Measurements from ENCODE around the gene TMEM38B. TPM values are rescaled to one million over a fixed set of nuclear protein-coding genes. Genes with fewer than 3 reads are reported as not detected.

TMEM38B gene
- total and polyA plus RNA-seq, 2 of the 8 experiments (the other 6 are each of a cell fraction or from before 2014, with no cell fraction given), result 10.6 to 12.4 TPM

- no peak overlapping the region for H3K27ac ChIP-seq (ENCODE audit: low read depth, low read length)
- no peak overlapping the region for H3K14ac ChIP-seq (ENCODE audit: insufficient read length)
- FAIRE-seq (no peak), DNase-seq (ENCODE audit: low read depth in 1 of 2, low spot score in 2 of 2) (no peak)
- no peak overlapping the region for H2BK5ac ChIP-seq (ENCODE audit: low read depth, low read length)
- H3K9ac ChIP-seq (replicated peaks in 1 of 4; ENCODE audit: extremely low read depth in 1 of 4, low read depth in 3 of 4, low read length in 3 of 4), result no peak overlapping the region
- H2BK15ac ChIP-seq (ENCODE audit: low read length), result no peak overlapping the region
- CTCF ChIA-PET (ENCODE audit: partially characterized antibody), result interaction anchor here (1.0 kb wide), 1 partner anchor 96 kb away, joined by 3 read pairs; no protein-coding TSS in a partner anchor
- no peak overlapping the region for H3K23ac ChIP-seq (ENCODE audit: insufficient read length)
- no peak overlapping the region for H4K91ac ChIP-seq (replicated peaks; ENCODE audit: insufficient read length, low read length)
- H3K79me1 ChIP-seq (ENCODE audit: low read depth, low read length), result no peaks in the 10 kb centered on the region
- H3K27me3 ChIP-seq (replicated peaks in 1 of 4; ENCODE audit: control insufficient read depth in 3 of 4, extremely low read depth in 1 of 4, insufficient read depth in 3 of 4, low read length in 3 of 4), result no peaks in the 10 kb centered on the region
- no peak overlapping the region for H2BK12ac ChIP-seq (ENCODE audit: low read depth, low read length)
- no peaks in the 10 kb centered on the region for H3K23me2 ChIP-seq (ENCODE audit: low read depth, low read length)
- H2BK20ac ChIP-seq (ENCODE audit: low read length), result no peak overlapping the region
- POLR2A ChIA-PET (ENCODE audit: partially characterized antibody), result no interaction called here
- no peak overlapping the region for H3K18ac ChIP-seq (ENCODE audit: extremely low read depth, low read length)
- H2AFZ ChIP-seq (ENCODE audit: low read length), result no peak overlapping the region
- TF ChIP-seq ATF3 (IDR thresholded peaks at IDR 0.05; ENCODE audit: insufficient read depth, low read depth, low read length) (no peak), BCL11A (IDR thresholded peaks at IDR 0.05; ENCODE audit: low read depth in 2 of 2, low read length in 2 of 2) (no peak), RXRA (IDR thresholded peaks at IDR 0.05; ENCODE audit: insufficient read depth, low read depth, low read length) (no peak), USF2 (IDR thresholded peaks at IDR 0.05; ENCODE audit: low read length) (no peak), MAX (IDR thresholded peaks at IDR 0.05) (no peak), SP4 (IDR thresholded peaks at IDR 0.05; ENCODE audit: low read length) (no peak), NANOG (IDR thresholded peaks at IDR 0.05; ENCODE audit: insufficient read depth, low read depth, low read length, poor library complexity, severe bottlenecking) (no peak), TAF7 (optimal IDR thresholded peaks at IDR 0.05; ENCODE audit: borderline replicate concordance, low read depth, low read length) (no peak), CEBPB (IDR thresholded peaks at IDR 0.05; ENCODE audit: low read depth, low read length) (no peak), RBBP5 (IDR thresholded peaks at IDR 0.05; ENCODE audit: borderline replicate concordance, low read depth, low read length) (no peak), KDM5A (IDR thresholded peaks at IDR 0.05; ENCODE audit: low read length) (no peak)
- no peak overlapping the region for H3K4ac ChIP-seq (replicated peaks; ENCODE audit: insufficient read length, low read depth, low read length)
- no peak overlapping the region for H3K56ac ChIP-seq (replicated peaks; ENCODE audit: insufficient read length, low read depth, low read length)
- H3K4me3 ChIP-seq (ENCODE audit: extremely low read depth in 1 of 4, insufficient read depth in 2 of 4, low read depth in 3 of 4, low read length in 4 of 4), result no peak overlapping the region
- H3K9me3 ChIP-seq (ENCODE audit: insufficient read depth in 2 of 2, low read depth in 1 of 2, low read length in 1 of 2), result peaks cover 0 to 3% of the 10 kb centered on the region in 2 experiments; a peak in 1 of 4 replicates
- H3K4me2 ChIP-seq (ENCODE audit: insufficient read depth in 1 of 2, low read depth in 2 of 2, low read length in 2 of 2), result no peak overlapping the region
- H3K4me1 ChIP-seq (replicated peaks in 1 of 4; ENCODE audit: control insufficient read depth in 3 of 4, insufficient read depth in 4 of 4, low read length in 3 of 4), result no peaks in the 10 kb centered on the region
- H3K79me2 ChIP-seq (ENCODE audit: control insufficient read depth in 1 of 2, insufficient read depth in 2 of 2, low read length in 2 of 2), result no peaks in the 10 kb centered on the region
- no peak overlapping the region for H4K5ac ChIP-seq (ENCODE audit: insufficient read length, low read depth, low read length)
- H2BK120ac ChIP-seq (replicated peaks; ENCODE audit: low read depth, low read length), result no peak overlapping the region
- H2AK5ac ChIP-seq (ENCODE audit: low read depth, low read length), result no peak overlapping the region
- no peak overlapping the region for H4K8ac ChIP-seq (ENCODE audit: extremely low read depth, insufficient read depth, low read length)
- H4K20me1 ChIP-seq (replicated peaks in 1 of 2; ENCODE audit: control insufficient read depth in 1 of 2, insufficient read depth in 2 of 2, low read length in 2 of 2), result no peaks in the 10 kb centered on the region
- no peaks in the 10 kb centered on the region; a peak in 1 of 8 replicates for H3K36me3 ChIP-seq (ENCODE audit: control insufficient read depth in 2 of 4, insufficient read depth in 4 of 4, low read length in 3 of 4)
Observed at GRCh38 chr9:105735366-105735765, 41.0 kb downstream of the TMEM38B start.
